Esophagus muscularis mucosa (tissue), 4 donors: ENCODE measurements around the gene ARHGAP4. TPM values are rescaled to one million over a fixed set of nuclear protein-coding genes. Genes with fewer than 3 reads are reported as not detected.

Experiments used
- DNase-seq: peaks from one replicate; pipeline ENCODE4 v3.0.0-alpha.2; 2017; ENCODE audit errors: extremely low spot score
- H3K27ac ChIP-seq, 4 donors: fragments of 200-600 bp; sonication (generic); replicated peaks in 1 of 4; 1 replicate in 3 of 4; 2 replicates in 1 of 4; pipeline ENCODE4 v1.5.1; 2016 to 2019; ENCODE audit warnings: mild to moderate bottlenecking in 1 of 4
- H3K27me3 ChIP-seq, 4 donors: fragments of 200-600 bp; sonication (generic); one replicate each; pipeline versions ENCODE4 v1.5.1 to v1.6.0; 2016 to 2019
- H3K36me3 ChIP-seq, 4 donors: fragments of 200-600 bp; sonication (generic); one replicate each; pipeline ENCODE4 v1.5.1; 2016 to 2019
- H3K4me1 ChIP-seq, 4 donors: fragments of 200-600 bp; sonication (generic); one replicate each; pipeline ENCODE4 v1.5.1; 2016 to 2019
- H3K4me3 ChIP-seq, 4 donors: fragments of 200-600 bp; sonication (generic); 1 replicate in 2 of 4; 2 replicates in 2 of 4; pipeline ENCODE4 v1.5.1; 2016 to 2019; ENCODE audit warnings: mild to moderate bottlenecking in 4 of 4, moderate library complexity in 1 of 4
- H3K9me3 ChIP-seq, 4 donors: fragments of 200-600 bp; sonication (generic); 1 replicate in 3 of 4; 2 replicates in 1 of 4; pipeline ENCODE4 v1.5.1; 2016 to 2019
- CTCF ChIP-seq, 3 experiments: fragments of 200-600 bp in 2 of 3; fragments of 450-650 bp in 1 of 3; sonication (generic) in 2 of 3; IDR thresholded peaks; one replicate each; pipeline ENCODE4 v1.5.1; 2017 to 2019; ENCODE audit warnings: antibody characterized with exemption in 3 of 3, mild to moderate bottlenecking in 2 of 3, moderate library complexity in 1 of 3
- EP300 ChIP-seq: sonication (generic); formaldehyde crosslinking; IDR thresholded peaks from one replicate; pipeline ENCODE4 v1.6.1; 2017; ENCODE audit warnings: antibody characterized with exemption
- POLR2A ChIP-seq: fragments of 450-650 bp; IDR thresholded peaks from one replicate; pipeline ENCODE4 v1.6.1; 2017; ENCODE audit warnings: antibody characterized with exemption, moderate library complexity, mild to moderate bottlenecking, low read depth
- POLR2AphosphoS5 ChIP-seq, 2 donors: sonication (generic); formaldehyde crosslinking; IDR thresholded peaks; one replicate each; pipeline ENCODE4 v1.6.1; 2017; ENCODE audit warnings: antibody characterized with exemption in 2 of 2
- WGBS: methylation state at CpG from one replicate; pipeline ENCODE4 v1.1.5; 2018; 5-methylcytosine and 5-hydroxymethylcytosine counted together
- intact Hi-C: fragments of 100-400 bp; cut with DNase I; formaldehyde crosslinking; loops from one replicate; pipeline ENCODE4 v1.15.1; 2023
- total RNA-seq, 4 donors: library from RNA; depleted of rRNA; stranded (reverse); fragments of >200 nt; gene quantifications; one replicate each; pipeline versions ENCODE4 v1.1.0 to v1.2.1, GENCODE V29; 2016

The ARHGAP4 gene
- total RNA-seq, 4 donors from 2014 or later = 15.9 to 22.4 (median 17.7) TPM

- TF ChIP-seq POLR2AphosphoS5 (IDR thresholded peaks at IDR 0.05) (no peak), CTCF (IDR thresholded peaks at IDR 0.05) (no peak), EP300 (no peak), POLR2A (no peak)
- no peaks in the 10 kb centered on the region for H3K36me3 ChIP-seq
- peaks cover 22 to 49% (median 44%) of the 10 kb centered on the region in 4 donors for H3K4me1 ChIP-seq
- no peaks in the 10 kb centered on the region for H3K27me3 ChIP-seq
- WGBS = 97% methylated on average over 11 of the region's 14 CpGs
- intact Hi-C loops = no loop called here
- no peak overlapping the region for H3K27ac ChIP-seq
- DNase-seq = no peak
- H3K4me3 ChIP-seq = no peak overlapping the region
- no peaks in the 10 kb centered on the region for H3K9me3 ChIP-seq
Observed at GRCh38 chrX:153920546-153920945, 5.5 kb downstream of the ARHGAP4 start.

GRCh38 chrX:153919281-153919680 is 6.8 kb downstream of the ARHGAP4 start:
- WGBS = 96% methylated on average over 8 of the region's 13 CpGs
- DNase-seq = no peak
- Histone ChIP-seq H3K36me3 (no peaks in the 10 kb centered on the region), H3K9me3 (no peaks in the 10 kb centered on the region), H3K27ac (no peak overlapping the region), H3K4me3 (no peak overlapping the region), H3K27me3 (no peaks in the 10 kb centered on the region), H3K4me1 (peaks cover 22 to 39% (median 37%) of the 10 kb centered on the region in 4 donors)
- TF ChIP-seq EP300 = no peak
- no peak for TF ChIP-seq CTCF (IDR thresholded peaks at IDR 0.05)
- TF ChIP-seq POLR2AphosphoS5 (IDR thresholded peaks at IDR 0.05) = no peak
- no peak for TF ChIP-seq POLR2A
- intact Hi-C loops = no loop called here

- WGBS = 76% methylated on average over 6 of the region's 6 CpGs
- H3K4me1 ChIP-seq = peaks cover 13 to 25% (median 23%) of the 10 kb centered on the region in 4 donors
- no peak for DNase-seq
- H3K27me3 ChIP-seq = no peaks in the 10 kb centered on the region
- intact Hi-C loops = no loop called here
- no peaks in the 10 kb centered on the region for H3K9me3 ChIP-seq
- no peaks in the 10 kb centered on the region for H3K36me3 ChIP-seq
- no peak overlapping the region for H3K4me3 ChIP-seq
- H3K27ac ChIP-seq = no peak overlapping the region
- TF ChIP-seq EP300 (no peak), POLR2A (no peak), CTCF (IDR thresholded peaks at IDR 0.05) (no peak), POLR2AphosphoS5 (IDR thresholded peaks at IDR 0.05) (no peak)
Observed at GRCh38 chrX:153917869-153918268, 8.2 kb downstream of the ARHGAP4 start.

GRCh38 chrX:153913701-153914100 is 12.4 kb downstream of the ARHGAP4 start:
- no peaks in the 10 kb centered on the region for H3K9me3 ChIP-seq
- 88% methylated on average over 12 of the region's 17 CpGs for WGBS
- no peak overlapping the region for H3K27ac ChIP-seq
- H3K4me3 ChIP-seq = no peak overlapping the region
- no peaks in the 10 kb centered on the region for H3K4me1 ChIP-seq
- no peak for DNase-seq
- H3K36me3 ChIP-seq = no peaks in the 10 kb centered on the region
- no peak for TF ChIP-seq POLR2AphosphoS5 (IDR thresholded peaks at IDR 0.05)
- TF ChIP-seq CTCF (IDR thresholded peaks at IDR 0.05) = no peak
- TF ChIP-seq EP300 = no peak
- no peak for TF ChIP-seq POLR2A
- intact Hi-C loops = no loop called here
- H3K27me3 ChIP-seq = no peaks in the 10 kb centered on the region

GRCh38 chrX:153913211-153913610 is 12.9 kb downstream of the ARHGAP4 start:
- Histone ChIP-seq H3K4me3 (no peak overlapping the region), H3K27ac (no peak overlapping the region), H3K27me3 (no peaks in the 10 kb centered on the region), H3K36me3 (no peaks in the 10 kb centered on the region), H3K9me3 (no peaks in the 10 kb centered on the region), H3K4me1 (no peaks in the 10 kb centered on the region)
- TF ChIP-seq EP300 (no peak), POLR2A (no peak), POLR2AphosphoS5 (IDR thresholded peaks at IDR 0.05) (no peak), CTCF (IDR thresholded peaks at IDR 0.05) (no peak)
- no peak for DNase-seq
- intact Hi-C loops = no loop called here
- 100% methylated on average over 3 of the region's 17 CpGs for WGBS
